ENCODE results near the gene PPARGC1A.

Gene PPARGC1A

DNA sequence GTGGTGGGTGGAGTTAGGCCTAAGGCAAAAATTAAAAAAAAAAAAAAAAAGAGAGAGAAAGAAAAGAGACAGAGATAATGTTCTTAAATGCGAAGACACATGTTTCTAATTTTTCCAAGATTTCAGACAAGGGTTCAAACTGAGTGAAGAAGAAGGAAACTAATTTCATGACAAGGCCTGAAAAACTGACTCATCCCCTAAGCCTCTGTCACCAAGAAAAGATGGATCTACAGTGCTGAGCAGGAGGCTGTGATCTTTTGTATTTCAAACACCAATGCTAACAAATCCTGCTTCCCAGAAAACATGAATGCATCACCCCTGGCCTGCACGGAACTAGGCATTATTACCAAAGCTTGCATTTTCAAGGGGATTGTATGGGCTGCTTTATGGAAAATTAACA lies 75.3 kb downstream of the PPARGC1A start:
- H3K9ac ChIP-seq = no peak overlapping the region
- no peak overlapping the region for H3K4me3 ChIP-seq
- no peaks in the 10 kb centered on the region for H3K36me3 ChIP-seq
- TF ChIP-seq Cebpa-rat (IDR thresholded peaks at IDR 0.05) = no peak
- peaks cover 0 to 10% (median 0%) of the 10 kb centered on the region in 11 experiments; a peak in 5 of 22 replicates for H3K9me3 ChIP-seq (replicated peaks in 1 of 11)
- no peak overlapping the region for H3K27ac ChIP-seq
- H4K20me1 ChIP-seq = no peaks in the 10 kb centered on the region
- peaks cover 5 to 19% (median 13%) of the 10 kb centered on the region in 10 experiments; a peak in 16 of 20 replicates for H3K4me1 ChIP-seq
- H3K27me3 ChIP-seq = no peaks in the 10 kb centered on the region
- no peak overlapping the region for H3K4me2 ChIP-seq

DNA sequence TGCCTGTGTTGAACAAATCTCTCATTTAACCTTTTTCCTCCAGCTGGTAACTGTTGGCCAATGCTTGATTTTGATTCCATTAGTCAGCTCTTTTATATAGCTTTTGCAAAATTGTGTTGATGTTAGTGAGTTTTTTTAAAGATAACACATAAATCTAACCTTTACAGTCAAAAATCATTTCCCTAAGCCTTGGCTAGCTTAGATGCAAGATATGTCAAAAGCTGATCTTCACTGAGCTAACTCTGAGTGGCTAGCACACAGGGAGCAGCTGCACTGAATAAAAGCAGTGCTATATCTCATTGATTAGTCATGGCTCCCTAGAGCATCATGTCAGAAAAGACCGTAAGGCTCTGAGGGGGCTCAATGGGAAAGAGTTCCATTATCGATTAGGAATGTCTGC lies 78.7 kb downstream of the PPARGC1A start:
- Histone ChIP-seq H4K20me1 (no peaks in the 10 kb centered on the region), H3K27ac (no peak overlapping the region), H3K4me2 (peak overlapping the region in 6 of 11 experiments; percentile 50 to 68 (median 60); a peak in 3 of 22 replicates), H3K9ac (no peak overlapping the region), H3K9me3 (replicated peaks in 1 of 11) (peaks cover 0 to 10% (median 0%) of the 10 kb centered on the region in 11 experiments; a peak in 5 of 22 replicates), H3K4me3 (no peak overlapping the region), H3K27me3 (no peaks in the 10 kb centered on the region), H3K36me3 (no peaks in the 10 kb centered on the region), H3K4me1 (peaks cover 5 to 19% (median 13%) of the 10 kb centered on the region in 10 experiments; a peak in 16 of 20 replicates)
- no peak for TF ChIP-seq Cebpa-rat (IDR thresholded peaks at IDR 0.05)

DNA sequence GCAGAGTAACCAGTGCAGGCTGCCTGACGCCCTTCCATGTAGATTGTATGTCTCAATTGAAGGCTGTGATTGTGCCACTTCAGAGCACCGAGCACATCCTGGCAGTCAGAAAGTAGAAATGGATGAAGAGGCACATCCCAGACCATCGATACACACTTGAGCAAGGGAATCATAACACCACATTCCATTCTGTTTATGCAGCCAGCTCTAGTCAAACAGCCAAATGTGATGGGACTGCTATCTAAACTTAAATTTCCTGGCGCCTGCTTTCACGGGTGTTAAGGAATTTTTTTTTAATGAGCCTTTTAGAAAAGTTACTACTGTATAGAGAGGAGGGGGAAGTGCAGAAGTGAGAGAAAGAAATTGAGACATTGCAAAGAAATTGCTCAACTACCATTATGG lies 84.4 kb downstream of the PPARGC1A start:
- Histone ChIP-seq H3K9ac (no peak overlapping the region), H3K4me2 (no peak overlapping the region), H3K36me3 (no peaks in the 10 kb centered on the region), H3K27ac (no peak overlapping the region), H3K27me3 (no peaks in the 10 kb centered on the region), H3K9me3 (replicated peaks in 1 of 11) (no peaks in the 10 kb centered on the region), H3K4me1 (no peaks in the 10 kb centered on the region), H4K20me1 (no peaks in the 10 kb centered on the region), H3K4me3 (no peak overlapping the region)
- TF ChIP-seq Cebpa-rat (IDR thresholded peaks at IDR 0.05) = no peak

DNA sequence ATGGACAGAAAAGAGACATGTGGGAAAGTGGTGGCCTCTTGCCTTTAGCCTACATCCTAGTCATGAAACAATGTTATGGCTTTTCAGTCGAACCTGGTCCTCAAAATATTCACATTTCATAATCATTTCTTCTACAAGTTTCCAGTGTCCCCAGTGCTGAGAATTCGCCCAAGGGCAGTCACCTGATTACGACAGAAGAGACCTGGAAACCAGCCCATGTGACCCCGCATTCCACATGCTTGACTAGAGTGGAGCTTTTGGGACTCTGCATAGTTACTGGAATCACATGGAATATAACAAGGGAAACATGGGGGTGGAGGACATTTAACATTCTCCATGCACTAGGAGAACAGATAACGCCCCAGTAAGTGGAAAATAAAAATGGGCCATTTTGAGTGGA lies 100.1 kb downstream of the PPARGC1A start:
- H3K27me3 ChIP-seq = no peaks in the 10 kb centered on the region
- H3K4me2 ChIP-seq = no peak overlapping the region
- H3K9ac ChIP-seq = no peak overlapping the region
- no peak overlapping the region for H3K4me3 ChIP-seq
- no peaks in the 10 kb centered on the region for H3K36me3 ChIP-seq
- TF ChIP-seq Cebpa-rat (IDR thresholded peaks at IDR 0.05) = no peak
- 0 out of 22 replicates have a peak, but pooled peaks cover 0 to 5% (median 0%) of the 10 kb centered on the region in 11 experiments for H3K9me3 ChIP-seq (replicated peaks in 1 of 11)
- no peaks in the 10 kb centered on the region for H3K4me1 ChIP-seq
- H3K27ac ChIP-seq = no peak overlapping the region
- no peaks in the 10 kb centered on the region for H4K20me1 ChIP-seq

DNA sequence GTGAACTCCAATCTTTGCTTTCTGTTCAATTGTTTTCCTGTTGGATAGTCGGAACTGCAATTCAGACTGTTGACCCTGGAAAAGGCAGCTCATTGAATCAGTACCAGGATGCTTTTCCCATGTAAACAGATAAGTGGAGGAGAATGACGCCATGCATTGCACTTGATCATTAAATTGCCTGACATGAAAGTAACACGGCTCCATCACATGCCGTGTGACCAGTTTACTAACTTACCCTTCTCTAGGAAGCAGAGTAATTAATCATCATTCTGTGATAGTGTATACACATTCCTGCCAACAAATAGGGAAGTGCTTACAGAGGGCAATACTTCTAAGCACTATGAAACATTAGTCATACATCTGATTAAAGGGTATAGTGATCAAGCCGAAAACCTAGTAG lies 101.4 kb downstream of the PPARGC1A start:
- H3K9me3 ChIP-seq (replicated peaks in 1 of 11) = peaks cover 0 to 5% (median 0%) of the 10 kb centered on the region in 11 experiments; a peak in 1 of 22 replicates
- no peaks in the 10 kb centered on the region for H4K20me1 ChIP-seq
- no peak for TF ChIP-seq Cebpa-rat (IDR thresholded peaks at IDR 0.05)
- H3K27me3 ChIP-seq = no peaks in the 10 kb centered on the region
- no peak overlapping the region for H3K27ac ChIP-seq
- no peak overlapping the region for H3K4me3 ChIP-seq
- no peaks in the 10 kb centered on the region for H3K4me1 ChIP-seq
- H3K4me2 ChIP-seq = no peak overlapping the region
- H3K36me3 ChIP-seq = no peaks in the 10 kb centered on the region
- no peak overlapping the region for H3K9ac ChIP-seq

DNA sequence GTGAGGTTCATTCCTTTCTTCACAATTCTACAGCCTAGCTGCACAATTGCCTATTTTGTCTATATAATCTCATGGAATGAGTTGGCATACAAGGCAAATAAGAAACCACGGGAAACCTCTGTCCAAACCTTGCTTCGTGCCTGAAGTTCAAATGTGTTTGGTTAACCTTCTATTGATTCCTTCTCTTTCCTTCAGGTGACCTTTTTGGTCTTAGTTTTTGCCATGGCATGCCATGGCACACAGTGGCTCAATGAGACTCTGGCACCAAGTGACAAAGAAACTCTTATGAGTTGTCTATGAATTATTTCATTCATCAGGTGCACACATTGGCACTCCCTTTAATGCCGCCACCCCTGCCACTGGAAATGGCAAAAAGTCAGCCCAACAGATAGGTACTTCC lies 101.8 kb downstream of the PPARGC1A start:
- Histone ChIP-seq H3K27me3 (no peaks in the 10 kb centered on the region), H4K20me1 (no peaks in the 10 kb centered on the region), H3K27ac (no peak overlapping the region), H3K4me2 (no peak overlapping the region), H3K4me3 (no peak overlapping the region), H3K36me3 (no peaks in the 10 kb centered on the region), H3K4me1 (no peaks in the 10 kb centered on the region), H3K9ac (no peak overlapping the region), H3K9me3 (replicated peaks in 1 of 11) (peaks cover 0 to 9% (median 0%) of the 10 kb centered on the region in 11 experiments; a peak in 1 of 22 replicates)
- no peak for TF ChIP-seq Cebpa-rat (IDR thresholded peaks at IDR 0.05)

DNA sequence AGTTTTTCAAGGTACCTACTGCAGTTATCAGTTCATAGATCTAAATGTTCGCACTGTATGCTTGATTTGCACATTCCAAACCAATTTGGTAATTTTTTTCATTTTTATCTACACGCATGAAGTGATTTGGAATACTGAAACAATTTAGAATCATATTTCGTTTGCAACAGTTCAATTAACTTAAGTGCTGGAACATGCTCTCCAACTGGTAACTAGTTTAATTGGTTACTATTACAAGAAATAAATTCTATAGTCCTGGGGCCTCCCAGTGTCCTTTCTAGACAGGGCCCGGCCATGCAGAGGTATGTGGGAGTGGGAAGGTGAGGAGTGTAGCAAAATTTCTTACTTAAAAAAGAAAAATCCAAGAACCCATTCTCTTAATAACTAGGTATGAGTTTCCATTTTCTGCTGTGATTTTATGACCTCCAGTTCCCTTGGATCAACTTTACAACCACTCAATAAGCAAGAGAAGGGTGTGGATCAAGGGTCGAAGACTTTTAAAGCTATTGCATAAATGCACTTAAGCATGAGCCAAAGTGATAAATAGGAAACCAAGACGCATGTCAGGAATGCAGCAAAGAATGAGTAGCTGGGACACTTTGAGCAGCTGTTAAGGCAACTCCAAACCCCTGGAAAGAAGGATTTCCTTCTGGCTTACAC lies 106.9 kb downstream of the PPARGC1A start:
- no peak overlapping the region for H3K27ac ChIP-seq
- H3K9ac ChIP-seq = no peak overlapping the region
- H3K4me1 ChIP-seq = no peaks in the 10 kb centered on the region
- no peaks in the 10 kb centered on the region for H4K20me1 ChIP-seq
- no peaks in the 10 kb centered on the region for H3K27me3 ChIP-seq
- H3K9me3 ChIP-seq (replicated peaks in 1 of 11) = peaks cover 0 to 11% (median 0%) of the 10 kb centered on the region in 11 experiments; a peak in 1 of 22 replicates
- no peak for TF ChIP-seq Cebpa-rat (IDR thresholded peaks at IDR 0.05)
- H3K36me3 ChIP-seq = no peaks in the 10 kb centered on the region
- no peak overlapping the region for H3K4me2 ChIP-seq
- no peak overlapping the region for H3K4me3 ChIP-seq

DNA sequence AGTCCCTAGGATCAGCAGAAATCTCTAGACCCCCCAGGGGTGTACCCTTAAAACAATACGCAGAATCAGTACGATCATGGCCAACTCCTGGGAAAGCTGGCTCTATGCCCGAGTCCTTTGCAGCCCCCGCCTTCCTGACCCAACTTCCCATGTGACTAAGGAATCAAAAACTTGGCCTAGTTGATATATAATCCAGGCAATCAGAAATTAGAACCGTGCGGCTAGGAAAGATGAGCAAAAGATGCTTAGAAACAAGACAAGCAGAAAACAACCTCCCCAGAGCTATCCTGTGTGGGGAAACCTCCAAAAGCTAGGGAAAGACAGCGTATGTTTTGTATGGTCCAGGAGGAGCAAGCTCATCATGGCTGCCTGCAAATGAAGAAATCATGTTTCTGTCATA lies 110.0 kb downstream of the PPARGC1A start:
- H3K36me3 ChIP-seq = no peaks in the 10 kb centered on the region
- no peak overlapping the region for H3K4me3 ChIP-seq
- no peak overlapping the region for H3K9ac ChIP-seq
- peaks cover 0 to 11% (median 0%) of the 10 kb centered on the region in 11 experiments; a peak in 1 of 22 replicates for H3K9me3 ChIP-seq (replicated peaks in 1 of 11)
- no peaks in the 10 kb centered on the region for H3K27me3 ChIP-seq
- H3K4me1 ChIP-seq = no peaks in the 10 kb centered on the region
- TF ChIP-seq Cebpa-rat (IDR thresholded peaks at IDR 0.05) = no peak
- no peak overlapping the region for H3K4me2 ChIP-seq
- H3K27ac ChIP-seq = no peak overlapping the region
- no peaks in the 10 kb centered on the region for H4K20me1 ChIP-seq

DNA sequence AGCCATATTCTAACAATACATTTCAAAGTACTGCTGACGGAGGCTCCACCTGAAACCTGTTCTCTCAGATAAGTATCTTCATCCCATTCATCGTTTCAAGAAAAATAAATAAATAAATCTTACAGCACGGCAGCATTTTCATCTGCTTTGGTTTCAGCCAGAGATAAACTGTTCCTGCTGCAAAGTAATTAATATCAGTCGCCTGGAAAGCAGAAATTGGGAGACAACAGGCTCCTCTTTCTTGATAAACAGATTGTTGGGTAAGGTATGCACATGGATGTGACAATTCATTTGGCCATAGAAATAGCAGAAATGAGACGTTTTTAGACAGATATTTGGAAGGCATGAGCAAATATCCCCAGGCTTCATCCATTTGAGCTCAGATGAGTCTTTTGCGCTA lies 110.4 kb downstream of the PPARGC1A start:
- Histone ChIP-seq H3K36me3 (no peaks in the 10 kb centered on the region), H3K27me3 (no peaks in the 10 kb centered on the region), H3K4me2 (no peak overlapping the region), H3K9me3 (replicated peaks in 1 of 11) (peaks cover 0 to 11% (median 0%) of the 10 kb centered on the region in 11 experiments; a peak in 1 of 22 replicates), H3K4me1 (0 out of 20 replicates have a peak, but pooled peaks cover 0 to under 1% (median 0%) of the 10 kb centered on the region in 10 experiments), H3K27ac (no peak overlapping the region), H3K4me3 (no peak overlapping the region), H3K9ac (no peak overlapping the region), H4K20me1 (no peaks in the 10 kb centered on the region)
- no peak for TF ChIP-seq Cebpa-rat (IDR thresholded peaks at IDR 0.05)

DNA sequence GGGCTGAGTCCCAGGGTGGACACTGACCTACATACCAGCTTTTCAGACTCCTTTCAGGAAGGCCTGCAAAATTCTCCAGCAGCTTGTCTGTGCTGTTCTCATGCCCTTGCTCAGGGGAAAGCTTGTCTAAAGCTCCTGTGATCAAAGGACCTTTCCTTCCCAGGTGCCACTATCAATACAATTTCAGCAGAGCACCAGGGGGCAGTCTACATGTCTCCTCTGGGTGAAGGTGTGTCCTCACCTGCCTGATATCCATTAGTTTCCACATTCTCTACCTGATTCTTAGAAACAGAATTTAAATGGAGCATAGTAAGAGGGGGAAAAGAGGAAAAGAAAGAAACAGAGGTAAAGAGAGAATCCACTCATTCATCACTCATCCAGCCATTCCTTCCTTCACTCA lies 114.2 kb downstream of the PPARGC1A start:
- H3K36me3 ChIP-seq = no peaks in the 10 kb centered on the region
- no peak overlapping the region for H3K4me2 ChIP-seq
- no peak overlapping the region for H3K4me3 ChIP-seq
- no peak overlapping the region for H3K27ac ChIP-seq
- no peaks in the 10 kb centered on the region for H4K20me1 ChIP-seq
- no peak for TF ChIP-seq Cebpa-rat (IDR thresholded peaks at IDR 0.05)
- no peaks in the 10 kb centered on the region for H3K9me3 ChIP-seq (replicated peaks in 1 of 11)
- 0 out of 20 replicates have a peak, but pooled peaks cover 0 to 6% (median 0%) of the 10 kb centered on the region in 10 experiments for H3K4me1 ChIP-seq
- H3K27me3 ChIP-seq = no peaks in the 10 kb centered on the region
- no peak overlapping the region for H3K9ac ChIP-seq

Data from BLaER1 treated with 17β-estradiol and CSF1 and Interleukin-3, amounts not matched to agents 10 nM and 100 nM (cell line).